Activated naive CD8-positive, alpha-beta T cell treated with anti-CD3 and anti-CD28 coated beads, Interleukin-2, amount 50 U/mL, for 16 hours (primary cell): Measurements from ENCODE around the gene IER3.

ENCODE experiments used
- DNase-seq: peaks from one replicate; pipeline ENCODE4 v3.0.0-alpha.2; 2020; ENCODE audit warnings: low read depth, low spot score

The IER3 gene, protein sequence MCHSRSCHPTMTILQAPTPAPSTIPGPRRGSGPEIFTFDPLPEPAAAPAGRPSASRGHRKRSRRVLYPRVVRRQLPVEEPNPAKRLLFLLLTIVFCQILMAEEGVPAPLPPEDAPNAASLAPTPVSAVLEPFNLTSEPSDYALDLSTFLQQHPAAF

DNA sequence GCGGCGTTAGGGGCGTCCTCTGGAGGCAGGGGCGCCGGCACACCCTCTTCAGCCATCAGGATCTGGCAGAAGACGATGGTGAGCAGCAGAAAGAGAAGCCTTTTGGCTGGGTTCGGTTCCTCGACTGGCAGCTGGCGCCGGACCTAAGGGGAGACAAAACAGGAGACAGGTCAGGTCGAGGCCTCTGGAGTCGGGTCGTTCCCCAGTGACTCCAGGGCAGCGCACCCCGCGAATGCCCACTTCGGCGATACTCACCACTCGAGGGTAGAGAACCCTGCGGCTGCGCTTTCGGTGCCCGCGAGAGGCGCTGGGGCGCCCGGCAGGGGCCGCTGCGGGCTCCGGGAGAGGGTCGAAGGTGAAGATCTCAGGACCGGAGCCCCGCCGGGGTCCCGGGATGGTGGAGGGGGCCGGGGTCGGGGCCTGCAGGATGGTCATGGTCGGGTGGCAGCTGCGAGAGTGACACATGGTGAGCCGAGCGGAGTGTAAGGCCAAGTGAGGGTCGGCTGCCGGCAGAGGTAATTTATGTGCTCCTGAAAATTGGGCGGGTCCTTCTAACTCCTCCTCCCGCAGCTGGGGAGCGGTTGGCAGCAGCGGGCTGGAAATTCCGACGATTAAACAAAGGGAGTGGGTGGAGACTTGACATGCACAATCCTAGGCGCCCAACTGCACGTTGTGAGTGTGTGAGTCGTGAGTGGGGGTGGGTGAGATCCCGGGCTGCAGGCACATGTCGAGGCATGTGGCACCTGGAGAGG, at the start of gene IER3:
Gene IER3 (minus strand): TSS at position 494 of the 752 bp plus-strand sequence. CDS start 29 bp downstream, at position 465.
- DNase-seq = peak; percentile 76

DNA sequence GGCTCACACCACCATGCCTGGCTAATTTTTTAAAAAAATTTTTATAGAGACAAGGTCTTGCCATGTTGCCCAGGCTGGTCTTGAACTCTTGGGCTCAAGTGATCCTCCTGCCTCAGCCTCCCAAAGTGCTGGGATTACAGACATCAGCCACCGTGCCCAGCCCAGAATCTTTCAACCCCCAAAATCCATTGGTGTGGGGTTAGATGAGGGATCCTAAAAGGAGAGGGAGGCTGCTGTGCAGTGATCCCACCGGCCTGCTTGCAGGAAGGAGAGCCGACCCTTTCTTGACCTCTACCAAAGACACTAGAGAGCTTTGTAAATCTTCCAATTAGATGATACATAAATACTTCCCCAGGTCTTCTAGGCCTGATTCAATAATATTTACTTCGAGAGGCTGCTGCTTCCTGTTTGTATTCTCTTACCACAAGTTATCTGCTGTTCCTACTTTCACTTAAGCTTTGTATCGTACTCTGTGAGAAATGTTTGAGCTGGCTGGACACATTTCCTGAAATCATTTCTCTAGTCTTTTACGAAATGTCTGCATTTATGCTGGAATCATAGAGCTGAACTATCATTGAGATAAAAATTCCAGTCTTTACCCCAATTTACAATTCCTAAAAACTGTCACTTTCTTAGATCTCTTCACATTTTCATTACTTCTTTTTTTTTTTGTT, 49.3 kb upstream of the IER3 start:
- DNase-seq = no peak

DNA sequence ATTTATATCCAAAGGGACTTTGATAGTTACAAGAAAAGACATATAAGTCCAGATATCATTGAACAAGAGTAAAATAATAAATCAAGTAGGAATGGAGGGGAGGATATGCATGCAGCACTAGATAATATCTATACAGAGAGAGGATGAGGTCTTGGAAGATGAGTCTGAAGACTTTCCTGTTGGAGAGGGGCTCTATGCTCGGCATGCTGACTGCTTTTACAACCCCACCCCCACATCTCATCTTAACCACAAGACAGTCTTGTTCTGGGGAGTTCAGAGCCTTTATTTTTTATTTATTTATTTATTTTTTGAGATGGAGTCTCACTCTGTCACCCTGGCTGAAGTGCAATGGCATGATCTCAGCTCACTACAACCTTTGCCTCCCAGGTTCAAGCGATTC, 48.4 kb upstream of the IER3 start:
- no peak for DNase-seq

DNA sequence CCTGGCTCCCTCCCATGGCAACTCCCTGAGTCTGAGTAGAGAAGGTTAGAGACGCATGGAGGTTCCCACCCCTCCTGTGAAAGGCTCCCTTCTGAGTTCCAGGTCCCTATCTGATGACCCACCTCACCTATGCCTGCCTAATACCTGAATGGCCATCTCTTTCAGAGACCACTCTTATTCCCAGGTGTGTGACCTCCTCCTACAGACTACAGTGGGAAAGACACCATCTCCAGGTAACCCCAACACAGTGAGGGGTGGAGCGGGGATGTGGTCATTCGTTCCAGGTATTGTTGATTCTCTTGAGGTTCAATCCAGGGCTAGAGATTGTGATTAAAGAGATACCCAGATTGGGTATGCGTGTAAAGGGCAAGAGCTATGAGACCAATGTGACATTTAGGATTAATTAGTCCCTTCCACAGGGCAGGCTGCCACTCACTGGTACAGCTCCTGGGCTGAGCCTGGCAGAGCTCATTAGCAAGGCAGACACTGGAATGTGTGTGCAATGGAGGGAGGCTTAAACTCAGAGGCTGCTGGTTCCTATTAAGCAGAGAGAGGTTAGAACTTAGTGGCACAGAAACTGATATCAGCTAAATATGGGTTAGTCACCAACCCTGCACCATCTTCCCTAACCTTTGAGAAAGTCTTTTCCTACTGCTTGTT, 46.5 kb upstream of the IER3 start:
- DNase-seq = no peak

DNA sequence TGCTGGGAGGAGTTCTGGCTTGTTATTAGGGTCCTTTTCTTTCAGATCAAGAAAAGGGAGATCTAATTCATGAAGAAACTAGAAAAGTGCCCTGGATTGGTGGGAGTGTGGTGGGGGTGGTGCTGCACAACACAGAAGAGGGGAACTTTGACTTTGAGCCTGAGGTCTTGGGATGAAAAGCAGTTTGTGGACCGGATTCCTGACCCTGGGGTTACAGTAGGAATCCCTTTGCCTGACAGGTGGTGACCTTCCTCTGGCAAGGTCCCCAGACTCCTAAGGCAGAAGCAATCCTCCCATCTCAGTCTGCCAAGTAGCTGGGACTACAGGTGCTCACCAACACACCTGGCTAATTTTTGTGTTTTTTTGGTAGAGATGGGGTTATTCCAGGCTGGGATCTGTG, 45.3 kb upstream of the IER3 start:
- DNase-seq = no peak

DNA sequence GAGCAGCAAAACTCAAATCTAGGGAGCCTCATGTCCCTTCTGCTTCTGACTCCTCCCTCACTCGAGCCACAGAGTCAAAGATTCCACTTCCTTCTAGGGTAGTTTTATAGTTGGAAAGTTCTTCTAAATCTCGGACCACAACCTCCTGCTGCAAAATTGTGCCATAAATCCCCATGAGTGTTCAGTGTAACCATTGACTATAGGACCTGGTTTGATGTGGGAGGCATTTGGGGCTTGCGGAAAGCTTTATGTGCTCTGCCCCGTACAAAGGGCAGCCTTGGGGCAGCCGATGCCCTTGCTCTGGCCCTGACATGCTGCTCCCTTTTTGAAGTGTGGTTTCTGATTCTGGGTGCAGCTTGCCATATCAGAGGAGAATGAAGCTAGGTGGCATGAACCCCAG, 43.6 kb upstream of the IER3 start:
- no peak for DNase-seq

DNA sequence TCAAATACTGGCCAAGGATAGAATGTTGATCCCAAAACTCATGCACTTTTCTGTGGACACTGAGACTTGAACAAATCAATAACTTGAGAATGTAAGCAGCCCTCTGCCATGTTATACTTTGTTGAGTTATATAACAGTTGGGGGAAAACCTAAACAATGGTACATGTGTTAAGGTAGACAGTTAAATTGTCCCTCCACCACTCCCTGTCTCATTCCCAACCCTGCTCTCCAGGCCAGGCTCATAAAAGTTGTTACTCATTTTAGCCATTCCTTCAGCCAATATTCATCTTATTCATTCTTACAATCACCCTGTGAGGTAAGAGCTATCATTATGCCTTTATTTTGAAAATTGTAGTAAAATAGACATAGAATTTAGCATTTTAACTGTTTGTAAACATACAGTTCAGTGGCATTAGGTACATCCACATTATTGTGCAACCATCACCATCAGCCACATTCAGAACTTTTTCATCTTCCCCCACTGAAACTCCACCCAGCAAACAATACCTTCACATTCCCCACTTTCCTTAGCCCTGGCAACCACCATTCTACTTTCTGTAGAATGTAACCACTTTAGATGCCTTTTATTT, 38.2 kb upstream of the IER3 start:
- DNase-seq = no peak

DNA sequence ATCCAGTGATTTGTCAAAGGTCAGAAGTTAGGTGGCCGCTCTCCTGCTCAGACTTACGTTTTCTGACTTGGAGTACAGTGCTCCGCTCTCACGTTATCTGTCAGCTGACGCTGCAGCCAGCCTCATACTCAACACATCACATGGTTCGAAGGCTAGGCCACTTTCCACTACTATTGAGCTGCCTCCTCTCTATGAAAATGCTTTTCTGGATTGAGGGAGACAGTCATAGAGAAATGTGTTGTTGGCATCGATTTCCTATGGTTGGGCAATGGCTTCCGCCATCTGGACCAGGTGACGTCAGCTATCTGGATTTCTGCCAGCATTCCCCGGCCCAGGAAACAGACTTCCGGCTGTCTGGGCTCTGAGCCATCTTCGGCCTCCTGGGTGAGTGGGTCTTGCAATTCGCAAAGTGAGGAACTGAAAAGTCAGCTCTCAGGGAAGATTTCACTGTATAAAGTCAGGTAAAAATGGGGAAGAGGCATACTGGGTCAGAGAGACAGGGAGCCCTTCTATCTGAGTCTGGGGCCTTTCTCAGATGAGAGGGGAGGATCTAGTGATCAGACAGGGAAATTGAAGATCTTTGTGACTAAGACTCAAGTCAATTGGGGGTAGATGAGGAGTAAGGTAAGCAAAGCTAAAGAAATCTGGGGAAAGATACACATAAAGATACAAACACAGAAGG, 37.5 kb upstream of the IER3 start:
- no peak for DNase-seq

DNA sequence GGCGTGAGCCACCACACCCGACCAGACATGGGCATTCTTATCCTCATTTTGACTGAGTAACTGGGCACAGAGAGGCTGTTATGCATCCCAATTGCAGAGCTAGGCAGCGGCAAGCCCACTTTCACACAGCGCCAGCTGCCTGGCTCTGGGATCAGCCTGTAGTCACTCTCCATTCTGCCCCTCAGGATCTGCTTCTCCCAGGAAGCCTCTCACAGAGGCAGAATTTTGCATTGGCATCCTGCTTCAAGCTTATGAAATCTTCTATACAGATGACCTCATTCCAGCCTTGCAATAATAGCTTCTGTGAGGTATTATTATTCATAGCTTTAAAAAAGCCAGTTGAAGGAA, 37.0 kb upstream of the IER3 start:
- DNase-seq = no peak

DNA sequence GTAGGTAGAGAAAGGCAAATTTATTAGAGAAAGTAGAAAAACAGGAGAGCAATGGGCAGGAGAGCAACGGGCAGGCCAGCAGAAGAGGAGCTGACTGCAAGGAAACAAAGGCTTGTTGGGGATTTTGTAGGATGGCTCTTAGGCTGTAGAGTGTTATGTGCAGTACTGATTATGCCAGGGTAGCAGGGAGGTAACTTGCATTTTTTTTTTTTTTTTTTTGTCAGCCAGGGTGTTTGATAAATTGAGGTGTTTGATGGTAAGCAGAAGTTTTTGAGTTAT, 36.2 kb upstream of the IER3 start:
- DNase-seq = no peak

DNA sequence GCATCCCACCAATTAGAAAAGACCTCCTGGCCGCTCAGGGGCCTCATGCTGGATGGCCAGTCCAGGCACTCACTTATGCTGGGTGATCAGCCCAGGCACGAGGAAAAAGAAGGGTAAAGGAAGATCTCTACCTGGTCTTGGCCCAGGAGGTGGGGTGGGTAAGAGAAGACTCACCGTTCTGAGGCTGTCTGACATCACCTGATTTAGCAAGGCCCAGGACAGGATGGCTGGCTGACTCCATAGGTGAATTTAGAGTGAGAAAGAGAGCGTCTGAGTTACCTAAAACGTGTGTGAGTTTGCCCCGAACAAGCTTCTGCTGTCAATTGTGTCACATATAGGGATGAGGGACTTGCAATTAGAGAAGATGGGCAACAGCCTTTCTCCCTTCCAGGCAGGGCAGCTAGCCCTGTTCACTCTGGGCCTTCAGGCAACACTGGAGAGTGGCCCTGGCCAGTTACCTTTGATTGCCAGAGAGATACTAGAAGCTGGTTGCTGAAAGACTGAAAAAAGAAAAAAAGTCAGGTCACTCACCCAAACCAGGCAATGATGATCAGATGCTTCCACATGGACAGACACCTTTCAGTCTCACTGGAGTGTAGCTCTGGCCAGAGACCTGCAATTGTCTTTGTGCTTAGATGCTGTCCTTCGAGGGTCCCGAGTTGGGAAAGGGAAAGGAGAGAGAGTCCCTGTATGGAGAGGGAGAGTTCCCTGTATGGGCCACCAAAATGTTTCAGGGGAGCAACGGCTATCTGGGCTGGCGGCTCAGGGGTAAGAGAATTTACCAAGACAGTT, 35.7 kb upstream of the IER3 start:
- no peak for DNase-seq

DNA sequence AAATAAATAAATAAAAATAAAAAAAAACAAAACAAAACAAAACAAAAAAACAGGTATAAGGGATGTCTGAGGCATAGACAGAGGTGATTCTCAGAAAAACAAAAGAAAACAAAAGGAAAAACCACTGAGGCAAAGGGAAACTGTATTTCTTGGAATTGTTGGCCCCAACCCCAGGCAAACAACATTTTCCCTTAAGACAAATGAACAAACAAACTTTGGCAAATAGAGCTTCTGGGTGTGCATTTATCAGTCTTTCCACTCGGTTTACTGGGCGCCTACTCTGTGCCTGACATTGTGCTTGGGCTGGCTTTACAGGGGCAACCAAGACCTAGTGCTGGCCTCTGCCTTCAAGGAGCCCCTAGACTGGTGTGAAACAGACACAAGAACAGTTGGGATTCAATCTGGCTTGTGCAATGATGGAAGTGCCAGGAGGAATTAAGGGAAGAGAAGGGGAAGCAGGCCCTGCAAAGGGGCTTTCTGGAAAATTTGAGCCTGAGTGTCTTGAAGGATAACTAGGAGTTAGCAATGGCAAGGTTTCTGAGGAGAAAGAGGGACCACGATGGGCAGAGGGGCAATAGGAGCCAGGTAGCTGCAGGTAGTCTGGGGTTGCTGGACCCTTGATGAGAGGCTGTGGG, 33.8 kb upstream of the IER3 start:
- no peak for DNase-seq

DNA sequence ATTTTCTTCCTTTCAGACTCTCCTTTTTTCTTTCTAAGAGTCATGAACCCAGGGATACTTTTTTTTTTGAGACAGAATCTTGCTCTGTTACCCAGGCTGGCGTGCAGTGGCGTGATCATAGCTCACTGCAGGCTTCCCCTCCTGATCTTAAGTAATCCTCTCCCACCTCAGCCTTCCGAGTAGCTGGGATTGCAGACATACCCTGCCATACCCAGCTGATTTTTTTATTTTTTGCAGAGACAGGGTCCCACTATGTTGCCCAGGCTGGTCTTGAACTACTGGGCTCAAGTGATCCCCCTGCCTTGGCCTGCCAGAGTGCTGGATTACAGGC, 32.8 kb upstream of the IER3 start:
- no peak for DNase-seq

DNA sequence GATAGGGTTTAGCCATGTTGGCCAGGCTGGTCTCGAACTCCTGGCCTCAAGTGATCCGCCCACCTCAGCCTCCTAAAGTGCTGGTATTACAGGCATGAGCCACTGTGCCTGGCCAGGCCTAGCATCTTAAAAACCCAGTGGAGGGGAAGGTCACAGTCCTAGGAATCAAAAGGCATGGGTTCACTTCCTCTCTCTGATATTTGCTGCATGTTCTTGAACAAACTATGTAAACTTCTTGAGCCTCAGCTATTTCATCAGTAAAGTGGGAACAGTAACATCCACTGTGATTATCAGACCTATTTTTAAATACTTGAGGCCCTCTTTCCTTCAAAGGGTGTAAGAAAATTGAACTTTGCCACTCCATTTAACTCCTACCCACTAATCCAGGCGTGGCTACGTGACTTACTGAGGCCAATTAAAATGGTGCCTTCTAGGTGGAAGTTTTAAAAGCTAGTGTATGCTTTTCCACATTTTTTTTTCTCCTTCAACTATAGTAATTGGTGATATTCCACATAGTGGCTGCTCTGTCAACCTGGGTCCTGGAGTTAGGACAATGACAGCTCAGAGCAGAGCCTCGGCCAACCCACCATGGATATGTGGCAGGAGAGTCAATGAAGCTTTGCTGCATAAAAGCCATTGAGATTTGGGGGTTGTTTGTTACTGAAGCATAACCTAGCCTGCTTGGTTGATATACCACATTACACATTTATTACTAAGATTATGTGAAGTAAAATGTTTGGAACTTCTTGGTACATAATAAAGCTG, 32.2 kb upstream of the IER3 start:
- DNase-seq = no peak

DNA sequence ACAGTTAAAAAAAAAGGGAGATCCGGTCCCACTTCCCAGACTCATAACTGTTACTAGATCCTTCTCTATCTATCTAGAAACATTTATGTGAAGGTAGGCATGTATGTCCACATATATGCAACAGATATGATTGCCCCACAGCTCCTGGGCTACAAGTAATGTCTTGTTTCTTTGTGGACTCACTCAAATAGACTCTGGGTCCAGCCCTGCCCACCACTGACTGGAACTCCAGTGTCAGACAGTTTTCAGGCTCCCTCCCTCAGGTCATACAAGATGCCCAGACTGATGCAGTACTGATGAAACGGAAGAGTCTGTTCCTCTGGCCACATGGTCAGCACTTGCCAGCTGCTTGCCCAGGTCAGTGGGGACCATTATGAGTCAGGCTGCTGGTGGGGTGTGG, 30.8 kb upstream of the IER3 start:
- no peak for DNase-seq

DNA sequence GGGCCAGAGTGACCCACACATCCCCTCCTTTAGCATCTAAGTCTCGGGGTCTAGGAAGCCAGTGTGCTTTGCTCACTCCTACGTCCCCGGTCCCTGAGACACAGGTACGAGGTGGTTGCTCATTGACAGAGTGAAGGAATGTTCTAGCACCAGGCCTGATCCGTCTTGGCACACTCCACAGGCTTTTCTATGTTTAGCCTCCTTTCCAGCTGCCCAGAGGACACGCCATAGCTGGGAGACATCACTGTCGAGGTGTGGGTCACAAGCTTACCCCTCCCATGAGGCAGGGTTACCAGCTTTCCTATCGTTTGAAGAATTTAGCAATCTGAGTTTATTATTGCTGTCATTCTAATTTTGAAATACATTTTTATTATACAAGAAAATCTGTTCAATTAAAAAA, 30.4 kb upstream of the IER3 start:
- no peak for DNase-seq

DNA sequence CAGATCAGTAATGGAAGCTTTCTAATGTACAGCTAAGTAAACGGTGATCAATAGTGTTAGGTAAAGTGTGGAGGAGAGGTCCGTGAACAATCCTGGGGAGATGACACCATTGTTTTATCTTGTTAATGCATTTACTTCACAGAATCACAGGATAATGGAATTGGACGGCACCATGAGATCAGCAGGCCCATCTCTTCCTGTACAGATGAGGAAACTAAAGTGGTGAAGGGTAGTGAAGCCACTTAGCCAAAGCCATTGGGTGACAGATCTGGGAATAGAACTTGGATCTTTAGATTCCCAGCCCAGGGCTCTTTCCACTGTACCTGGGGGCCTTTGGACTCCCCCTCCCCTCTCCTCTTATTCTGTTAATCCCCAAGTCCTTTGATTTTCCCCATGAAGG, 26.2 kb upstream of the IER3 start:
- DNase-seq = no peak

DNA sequence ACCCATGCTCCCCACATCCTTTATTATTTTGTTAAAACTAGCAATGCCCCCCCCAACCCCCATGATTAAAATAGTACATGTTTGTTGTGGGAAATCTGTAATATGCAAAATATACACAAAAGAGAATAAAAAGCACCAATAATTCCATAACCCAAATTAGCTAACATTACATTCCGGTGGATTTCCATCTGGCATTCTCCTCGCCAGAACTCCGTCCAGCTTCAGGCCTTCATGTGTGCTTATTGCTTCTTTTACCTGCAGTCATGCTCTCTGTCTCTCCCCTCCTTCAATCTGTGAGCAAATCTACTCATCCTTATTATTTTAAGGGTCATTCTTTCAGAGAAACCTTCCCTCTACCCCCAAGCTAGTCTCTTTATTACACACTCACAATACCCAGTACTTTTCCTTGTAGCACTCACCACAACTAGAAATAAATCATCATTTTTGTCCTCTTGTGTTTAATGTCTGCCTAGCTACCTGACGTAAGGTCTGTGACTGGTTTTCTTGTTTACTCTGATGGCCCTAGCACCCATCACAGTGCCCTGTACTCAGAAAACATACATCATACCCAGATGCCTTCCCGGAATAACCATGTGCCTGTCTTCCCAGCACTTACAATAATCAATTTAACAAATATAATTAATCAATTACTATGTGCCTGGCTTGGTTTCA, 25.6 kb upstream of the IER3 start:
- no peak for DNase-seq

DNA sequence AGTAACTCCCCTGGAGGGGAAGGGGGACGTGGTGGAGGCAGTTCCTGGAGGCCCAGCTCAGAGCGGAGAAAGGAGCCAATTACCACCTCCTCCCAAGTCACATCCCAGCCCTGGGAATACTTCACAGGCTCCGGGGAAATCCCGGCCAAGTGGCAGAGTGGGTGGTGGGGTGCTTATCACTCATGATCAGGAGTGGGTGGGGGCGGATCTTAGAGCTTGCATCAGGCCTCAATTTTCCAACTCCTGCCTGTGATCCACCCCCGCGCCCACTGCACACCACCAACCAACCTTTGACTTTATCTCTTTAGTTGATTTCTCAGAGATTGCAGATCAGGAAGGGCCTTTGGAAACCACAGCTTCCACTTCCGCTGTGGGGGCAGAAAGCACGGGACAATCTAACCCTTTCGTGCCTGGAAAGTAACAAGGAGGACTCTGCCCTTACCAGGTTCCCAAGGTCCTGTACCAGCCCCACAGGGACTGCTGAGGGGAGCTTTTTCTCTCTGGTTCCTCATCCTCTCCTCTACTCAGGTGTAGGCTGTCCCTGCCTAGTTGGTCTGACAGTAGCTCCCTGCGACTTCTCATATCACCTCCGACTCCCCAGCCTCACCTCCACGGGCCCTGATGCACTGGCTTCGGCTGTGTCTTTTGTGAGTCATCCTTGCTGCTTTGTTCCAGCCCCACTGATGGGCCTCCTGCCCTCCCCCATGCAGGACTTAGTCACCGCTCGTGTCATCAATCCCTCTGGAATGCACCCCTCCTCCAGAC, 24.9 kb upstream of the IER3 start:
- DNase-seq = peak; percentile 58
